Measurements from ENCODE around the gene PDE3A.

- TF ChIP-seq EZH2 (IDR thresholded peaks at IDR 0.05; ENCODE audit: borderline replicate concordance, low read depth, low read length, poor library complexity, severe bottlenecking) (no peak), CTCF (conservative IDR thresholded peaks at IDR 0.05; ENCODE audit: low read depth, low read length) (no peak)
Observed at GRCh38 chr12:20383612-20384011, 15.3 kb downstream of the PDE3A start.
